H1 (cell line): ENCODE results near the gene RNF144A. TPM values are rescaled to one million over a fixed set of nuclear protein-coding genes. Genes with fewer than 3 reads are reported as not detected.

ENCODE experiments used
- CTCF ChIA-PET: fragments of 300-600 bp; sonication (Branson Sonifier 250); formaldehyde crosslinking; loops from one replicate; lab custom pipeline; 2021; ENCODE audit not compliant: partially characterized antibody; lab: Charles Lee
- POLR2A ChIA-PET: fragments of 300-600 bp; sonication (Branson Sonifier 250); formaldehyde crosslinking; loops from one replicate; lab custom pipeline; 2021; ENCODE audit warnings: inconsistent platforms; ENCODE audit not compliant: partially characterized antibody; lab: Charles Lee
- DNase-seq, 2 experiments: peaks; one replicate each; pipeline versions ENCODE4 v3.0.0 to v3.0.0-alpha.2; 2010 to 2022; ENCODE audit warnings: low spot score in 2 of 2, low read depth in 1 of 2, mixed read lengths in 1 of 2
- FAIRE-seq: peaks from 2 replicates; lab custom pipeline; 2011; peaks lifted over from hg19 to GRCh38; lab: Jason Lieb, UNC
- H2AFZ ChIP-seq: 2 replicates; pipeline ENCODE4 v1.8.1; 2012; ENCODE audit warnings: low read length, inconsistent platforms
- H2AK5ac ChIP-seq: 2 replicates; pipeline ENCODE4 v1.6.1; 2013; ENCODE audit warnings: low read depth, low read length
- H2BK120ac ChIP-seq: replicated peaks from 2 replicates; pipeline ENCODE3; 2013; ENCODE audit warnings: low read depth, low read length, inconsistent platforms
- H2BK12ac ChIP-seq: 2 replicates; pipeline ENCODE4 v1.6.1; 2013; ENCODE audit warnings: low read depth, low read length
- H2BK15ac ChIP-seq: 2 replicates; pipeline ENCODE4 v1.6.1; 2013; ENCODE audit warnings: low read length
- H2BK20ac ChIP-seq: 2 replicates; pipeline ENCODE4 v1.6.1; 2013; ENCODE audit warnings: low read length
- H2BK5ac ChIP-seq: 2 replicates; pipeline ENCODE4 v1.6.1; 2013; ENCODE audit warnings: low read depth, low read length
- H3K14ac ChIP-seq: 2 replicates; pipeline ENCODE4 v1.6.1; 2013; ENCODE audit warnings: inconsistent platforms; ENCODE audit not compliant: insufficient read length
- H3K18ac ChIP-seq: 2 replicates; pipeline ENCODE4 v1.6.1; 2013; ENCODE audit warnings: low read length; ENCODE audit errors: extremely low read depth
- H3K23ac ChIP-seq: 2 replicates; pipeline ENCODE4 v1.6.1; 2013; ENCODE audit warnings: inconsistent platforms; ENCODE audit not compliant: insufficient read length
- H3K23me2 ChIP-seq: 2 replicates; pipeline ENCODE4 v1.6.1; 2013; ENCODE audit warnings: low read depth, low read length
- H3K27ac ChIP-seq: 2 replicates; pipeline ENCODE4 v1.6.1; 2011; ENCODE audit warnings: low read depth, low read length, inconsistent platforms
- H3K27me3 ChIP-seq, 4 experiments: replicated peaks in 1 of 4; 1 replicate in 1 of 4; 2 replicates in 3 of 4; pipeline versions ENCODE4 v1.6.1 to v1.8.1; 2011 to 2013; ENCODE audit warnings: low read length in 3 of 4, mild to moderate bottlenecking in 3 of 4, inconsistent platforms in 2 of 4, mixed read lengths in 2 of 4, moderate library complexity in 1 of 4; ENCODE audit not compliant: control insufficient read depth in 3 of 4, insufficient read depth in 3 of 4; ENCODE audit errors: extremely low read depth in 1 of 4
- H3K36me3 ChIP-seq, 4 experiments: 2 replicates each; pipeline versions ENCODE4 v1.6.1 to v1.8.1; 2011 to 2013; ENCODE audit warnings: mild to moderate bottlenecking in 4 of 4, low read length in 3 of 4, moderate library complexity in 2 of 4, control low read depth in 1 of 4, inconsistent platforms in 1 of 4; ENCODE audit not compliant: insufficient read depth in 4 of 4, control insufficient read depth in 2 of 4
- H3K4ac ChIP-seq: replicated peaks from 2 replicates; pipeline ENCODE3; 2013; ENCODE audit warnings: low read length, low read depth, mixed read lengths, inconsistent platforms; ENCODE audit not compliant: insufficient read length
- H3K4me1 ChIP-seq, 4 experiments: replicated peaks in 1 of 4; 1 replicate in 1 of 4; 2 replicates in 3 of 4; pipeline versions ENCODE4 v1.6.1 to v1.8.1; 2011 to 2013; ENCODE audit warnings: low read length in 3 of 4, inconsistent platforms in 2 of 4, mixed read lengths in 1 of 4; ENCODE audit not compliant: insufficient read depth in 4 of 4, control insufficient read depth in 3 of 4
- H3K4me2 ChIP-seq, 2 experiments: 2 replicates each; pipeline versions ENCODE4 v1.6.1 to v1.8.1; 2011 to 2013; ENCODE audit warnings: low read depth in 2 of 2, low read length in 2 of 2, control low read depth in 1 of 2, inconsistent platforms in 1 of 2, mild to moderate bottlenecking in 1 of 2; ENCODE audit not compliant: insufficient read depth in 1 of 2
- H3K4me3 ChIP-seq, 4 experiments: fragments of 200-600, 300-600 bp in 1 of 4; sonication (generic), shearing (Covaris generic), sonication (Bioruptor Twin) in 1 of 4; 2 replicates each; pipeline versions ENCODE4 v1.5.1 to v1.8.1; 2011 to 2016; ENCODE audit warnings: low read length in 4 of 4, low read depth in 3 of 4, control low read depth in 2 of 4, inconsistent platforms in 2 of 4, mild to moderate bottlenecking in 2 of 4, mixed read lengths in 1 of 4, moderate library complexity in 1 of 4; ENCODE audit not compliant: insufficient read depth in 2 of 4; ENCODE audit errors: extremely low read depth in 1 of 4
- H3K56ac ChIP-seq: replicated peaks from 2 replicates; pipeline ENCODE3; 2013; ENCODE audit warnings: low read depth, mild to moderate bottlenecking, mixed read lengths, low read length, inconsistent platforms; ENCODE audit not compliant: insufficient read length
- H3K79me1 ChIP-seq: 2 replicates; pipeline ENCODE4 v1.6.1; 2013; ENCODE audit warnings: low read depth, low read length, control low read depth
- H3K79me2 ChIP-seq, 2 experiments: 2 replicates each; pipeline versions ENCODE4 v1.6.1 to v1.8.1; 2012 to 2013; ENCODE audit warnings: low read length in 2 of 2, mild to moderate bottlenecking in 2 of 2, inconsistent platforms in 1 of 2; ENCODE audit not compliant: insufficient read depth in 2 of 2, control insufficient read depth in 1 of 2
- H3K9ac ChIP-seq, 4 experiments: replicated peaks in 1 of 4; 1 replicate in 1 of 4; 2 replicates in 3 of 4; pipeline versions ENCODE4 v1.6.1 to v1.8.1; 2011 to 2013; ENCODE audit warnings: low read depth in 3 of 4, low read length in 3 of 4, control low read depth in 2 of 4, mild to moderate bottlenecking in 2 of 4, moderate library complexity in 2 of 4, inconsistent platforms in 1 of 4; ENCODE audit errors: extremely low read depth in 1 of 4
- H3K9me3 ChIP-seq, 2 experiments: 2 replicates each; pipeline versions ENCODE4 v1.6.1 to v1.8.1; 2012 to 2013; ENCODE audit warnings: mild to moderate bottlenecking in 2 of 2, moderate library complexity in 2 of 2, control low read depth in 1 of 2, inconsistent platforms in 1 of 2, low read depth in 1 of 2, low read length in 1 of 2, mixed read lengths in 1 of 2; ENCODE audit not compliant: insufficient read depth in 2 of 2
- H4K20me1 ChIP-seq, 2 experiments: replicated peaks in 1 of 2; 2 replicates each; pipeline versions ENCODE3 to v1.8.1; 2011 to 2013; ENCODE audit warnings: inconsistent platforms in 2 of 2, low read length in 2 of 2, mild to moderate bottlenecking in 1 of 2; ENCODE audit not compliant: insufficient read depth in 2 of 2, control insufficient read depth in 1 of 2
- H4K5ac ChIP-seq: 2 replicates; pipeline ENCODE4 v1.6.1; 2013; ENCODE audit warnings: low read length, low read depth, mixed read lengths, inconsistent platforms; ENCODE audit not compliant: insufficient read length
- H4K8ac ChIP-seq: 2 replicates; pipeline ENCODE4 v1.8.0; 2013; ENCODE audit warnings: mild to moderate bottlenecking, moderate library complexity, low read length, inconsistent platforms; ENCODE audit not compliant: insufficient read depth; ENCODE audit errors: extremely low read depth
- H4K91ac ChIP-seq: replicated peaks from 2 replicates; pipeline ENCODE3; 2013; ENCODE audit warnings: low read length, mixed read lengths, inconsistent platforms; ENCODE audit not compliant: insufficient read length
- ASH2L ChIP-seq: fragments of 200-600, 300-600 bp; sonication (generic); IDR thresholded peaks from one replicate; pipeline ENCODE4 v1.7.1; 2017; ENCODE audit warnings: low read length
- BRCA1 ChIP-seq: IDR thresholded peaks from 2 replicates; pipeline ENCODE4 v1.6.1; 2012; ENCODE audit warnings: low read depth, low read length, improper control_type of control experiment
- CEBPB ChIP-seq: IDR thresholded peaks from 2 replicates; pipeline ENCODE4 v1.6.1; 2012; ENCODE audit warnings: low read depth, low read length
- EGR1 ChIP-seq: IDR thresholded peaks from 2 replicates; pipeline ENCODE4 v1.6.1; 2011; ENCODE audit warnings: low read depth, low read length, borderline replicate concordance
- KDM1A ChIP-seq: fragments of 200-600, 300-600 bp; sonication (generic); IDR thresholded peaks from 2 replicates; pipeline ENCODE4 v1.7.1; 2016; ENCODE audit warnings: mild to moderate bottlenecking, low read length, borderline replicate concordance
- NANOG ChIP-seq: IDR thresholded peaks from 2 replicates; pipeline ENCODE4 v1.6.1; 2011; ENCODE audit warnings: low read length, low read depth, mild to moderate bottlenecking, inconsistent platforms; ENCODE audit not compliant: insufficient read depth, poor library complexity, severe bottlenecking
- RAD21 ChIP-seq, 2 experiments: IDR thresholded peaks in 1 of 2; conservative IDR thresholded peaks in 1 of 2; 2 replicates each; pipeline ENCODE4 v1.6.1; 2011; ENCODE audit warnings: low read depth in 2 of 2, low read length in 2 of 2, improper control_type of control experiment in 1 of 2, inconsistent platforms in 1 of 2, mild to moderate bottlenecking in 1 of 2, moderate library complexity in 1 of 2
- SIN3A ChIP-seq, 2 experiments: IDR thresholded peaks in 1 of 2; conservative IDR thresholded peaks in 1 of 2; 2 replicates each; pipeline ENCODE4 v1.6.1; 2011 to 2012; ENCODE audit warnings: low read length in 2 of 2, improper control_type of control experiment in 1 of 2, low read depth in 1 of 2, mild to moderate bottlenecking in 1 of 2
- TCF12 ChIP-seq: IDR thresholded peaks from 2 replicates; pipeline ENCODE4 v1.6.1; 2011; ENCODE audit warnings: low read depth, mild to moderate bottlenecking, low read length
- YY1 ChIP-seq: IDR thresholded peaks from 2 replicates; pipeline ENCODE4 v1.6.1; 2011; ENCODE audit warnings: low read depth, mild to moderate bottlenecking, low read length
- WGBS, 2 experiments: shearing (Covaris generic) in 1 of 2; methylation state at CpG; one replicate each; pipeline versions ENCODE4 v1.1.6 to v1.1.7; 2013 to 2015; ENCODE audit warnings: low lambda C conversion rate in 2 of 2, mixed read lengths in 2 of 2, inconsistent platforms in 1 of 2, low coverage in 1 of 2, missing lambda C conversion rate in 1 of 2; ENCODE audit not compliant: insufficient replicate concordance in 2 of 2, insufficient coverage in 1 of 2, insufficient read length in 1 of 2; ENCODE audit errors: extremely low coverage in 1 of 2, missing lambda C conversion rate in 1 of 2; 5-methylcytosine and 5-hydroxymethylcytosine counted together
- polyA plus RNA-seq, 7 experiments: library from polyadenylated mRNA; depleted of rRNA in 3 of 7; stranded (reverse) in 5 of 7; unstranded in 2 of 7; fragments of >200 nt in 5 of 7; fragments of 200-250 nt in 2 of 7; gene quantifications; 1 replicate in 5 of 7; 2 replicates in 1 of 7; 4 replicates in 1 of 7; pipeline versions ENCODE4 v1.2.1 to v1.2.3, GENCODE V29; 2011 to 2013; ENCODE audit warnings: missing spikeins in 2 of 7, mixed read lengths in 2 of 7
- total RNA-seq: library from RNA; stranded (reverse); fragmentation: NEBNext Ultra II Directional; extraction: Animal tissue kit (Norgen Biotek cat#: 25700); gene quantifications from 2 replicates; pipeline ENCODE4 v1.2.1, GENCODE V29; 2021
- TF ChIP-seq, protein P1 (sequence below): IDR thresholded peaks from 2 replicates; pipeline ENCODE4 v1.6.1; 2012; ENCODE audit warnings: inconsistent platforms

Gene RNF144A
- total and polyA plus RNA-seq, 2 of the 8 experiments (the other 6 are each of a cell fraction or from before 2014, with no cell fraction given) = 14.0 to 15.0 TPM

DNA sequence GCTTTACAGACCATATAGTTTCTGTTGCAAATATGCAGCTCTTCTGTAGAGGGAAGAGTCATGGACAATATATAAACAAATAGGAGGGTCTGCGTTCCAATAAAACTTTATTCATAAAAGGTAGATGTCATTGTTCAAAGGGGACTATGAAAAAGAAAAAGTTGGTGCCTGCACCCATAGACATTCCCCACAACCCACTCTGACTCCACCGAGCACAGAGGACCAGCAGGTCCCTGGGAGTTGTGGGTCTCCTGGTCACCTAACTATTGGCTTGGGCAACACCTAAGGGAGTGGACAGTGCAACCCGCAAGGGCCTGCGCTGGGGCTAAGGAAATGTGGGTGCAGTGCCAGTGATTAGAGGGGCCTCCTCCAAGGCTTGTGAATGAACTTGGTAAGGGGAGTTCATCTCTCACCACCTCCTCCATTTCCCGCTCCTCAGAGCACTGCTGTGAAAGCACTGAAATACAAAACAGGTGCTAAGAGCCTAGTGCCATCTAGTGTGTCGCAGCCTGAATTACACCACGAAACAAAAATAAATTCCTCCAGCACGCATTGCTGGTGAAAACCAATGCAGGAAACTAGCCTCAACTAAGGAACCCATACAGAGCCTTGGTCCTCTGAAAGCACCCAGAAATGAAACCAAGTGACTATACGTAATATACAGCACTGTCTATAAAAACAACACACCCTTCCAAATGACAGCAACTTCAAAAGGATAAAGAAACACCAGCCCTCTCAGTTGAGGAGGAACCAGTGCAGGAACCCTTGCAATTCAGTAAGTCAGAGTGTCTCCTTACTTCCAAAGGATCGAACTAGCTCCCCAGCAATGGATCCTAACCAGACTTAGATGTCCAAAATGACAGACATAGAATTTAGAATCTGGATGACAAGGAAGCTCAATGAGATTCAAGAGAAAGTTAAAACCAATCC lies 166.6 kb downstream of the RNF144A start:
- Histone ChIP-seq H4K5ac (no peak overlapping the region), H3K4me3 (no peak overlapping the region), H2AFZ (peak overlapping the region; percentile 68; the same call in 1 of the 2 replicates), H2BK5ac (no peak overlapping the region), H3K18ac (no peak overlapping the region), H4K8ac (no peak overlapping the region), H2BK12ac (no peak overlapping the region), H3K14ac (no peak overlapping the region), H3K79me2 (no peaks in the 10 kb centered on the region), H3K9me3 (peaks cover 3 to 7% of the 10 kb centered on the region in 2 experiments; a peak in 1 of 4 replicates), H3K4me1 (no peaks in the 10 kb centered on the region), H3K56ac (no peak overlapping the region), H3K9ac (no peak overlapping the region), H3K27me3 (no peaks in the 10 kb centered on the region), H2BK15ac (no peak overlapping the region), H2BK20ac (no peak overlapping the region), H4K91ac (no peak overlapping the region), H4K20me1 (no peaks in the 10 kb centered on the region), H3K23ac (no peak overlapping the region), H2AK5ac (no peak overlapping the region), H3K23me2 (no peaks in the 10 kb centered on the region), H3K79me1 (no peaks in the 10 kb centered on the region), H3K27ac (no peak overlapping the region), H3K36me3 (no peaks in the 10 kb centered on the region), H3K4me2 (no peak overlapping the region), H2BK120ac (no peak overlapping the region), H3K4ac (no peak overlapping the region)
- FAIRE-seq (peak; percentile 99), DNase-seq (peak in 1 of 2 experiments; percentile 55)
- ChIA-PET POLR2A (no interaction called here), CTCF (interaction anchor here (0.5 to 2.1 kb wide), 14 partner anchors 10 to 425 kb away, joined by 3 to 9 read pairs (median 4); no protein-coding TSS in a partner anchor)
- WGBS, 2 experiments = 53% methylated on average over 10 of the region's 10 CpGs; no CpG with 5 or more reads in 1 of the 2 experiments
- TF ChIP-seq KDM1A = no peak
- TF ChIP-seq TCF12 = peak; percentile 54; the same call in 1 of the 2 replicates
- no peak for TF ChIP-seq ASH2L
- 0 out of 2 replicates have a peak, but pooled peaks have one; percentile 31 for TF ChIP-seq YY1
- no peak for TF ChIP-seq NANOG
- no peak for TF ChIP-seq CEBPB
- no peak for TF ChIP-seq BRCA1
- no peak for TF ChIP-seq EGR1
- TF ChIP-seq SIN3A (conservative IDR thresholded peaks at IDR 0.05 in 1 of 2, IDR thresholded peaks at IDR 0.05 in 1 of 2; ENCODE audit: low read depth in 1 of 2, low read length in 2 of 2) = no peak
- peak; percentile 79 to 89 for TF ChIP-seq RAD21 (IDR thresholded peaks at IDR 0.05 in 1 of 2, conservative IDR thresholded peaks at IDR 0.05 in 1 of 2; ENCODE audit: low read depth in 2 of 2, low read length in 2 of 2)
- TF ChIP-seq, protein P1, sequence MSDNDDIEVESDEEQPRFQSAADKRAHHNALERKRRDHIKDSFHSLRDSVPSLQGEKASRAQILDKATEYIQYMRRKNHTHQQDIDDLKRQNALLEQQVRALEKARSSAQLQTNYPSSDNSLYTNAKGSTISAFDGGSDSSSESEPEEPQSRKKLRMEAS = peak; percentile 56
